Measurements from ENCODE around the gene ZNF558. TPM values are rescaled to one million over a fixed set of nuclear protein-coding genes. Genes with fewer than 3 reads are reported as not detected.

ZNF558 gene
- total and polyA plus RNA-seq, 10 donors: 13.1 to 27.7 (median 21.2) TPM

GRCh38 chr19:8877854-8878705 lies 46.0 kb upstream of the ZNF558 start:
- intact Hi-C loops (cut with DNase I; ENCODE audit: low total_unique reads): no loop called here
- no peak for DNase-seq
- no peak for TF ChIP-seq CTCF (IDR thresholded peaks at IDR 0.05 in 8 of 11, conservative IDR thresholded peaks at IDR 0.05 in 3 of 11)
- no peak for TF ChIP-seq POLR2AphosphoS5 (IDR thresholded peaks at IDR 0.05)
- TF ChIP-seq POLR2A (IDR thresholded peaks at IDR 0.05): no peak
- Histone ChIP-seq H3K4me3 (no peak overlapping the region), H3K36me3 (no peaks in the 10 kb centered on the region), H3K4me1 (no peaks in the 10 kb centered on the region), H3K9me3 (peaks cover 0 to 55% (median 11%) of the 10 kb centered on the region in 8 donors), H3K27ac (no peak overlapping the region), H3K27me3 (replicated peaks in 1 of 7) (peaks cover 0 to 29% (median 0%) of the 10 kb centered on the region in 7 donors)
- 15 to 37% (median 26%) methylated on average over 6 of the region's 6 CpGs for WGBS, 5 donors

GRCh38 chr19:8866344-8866743 lies 34.2 kb upstream of the ZNF558 start:
- no peak for DNase-seq
- no peaks in the 10 kb centered on the region for H3K4me1 ChIP-seq
- H3K27me3 ChIP-seq (replicated peaks in 1 of 7): peaks cover 0 to 44% (median 0%) of the 10 kb centered on the region in 7 donors
- H3K27ac ChIP-seq: no peak overlapping the region
- H3K4me3 ChIP-seq: no peak overlapping the region
- intact Hi-C loops (cut with DNase I; ENCODE audit: low total_unique reads): no loop called here
- H3K9me3 ChIP-seq: peaks cover 0 to 18% (median 0%) of the 10 kb centered on the region in 8 donors
- no peak for TF ChIP-seq POLR2AphosphoS5 (IDR thresholded peaks at IDR 0.05)
- TF ChIP-seq POLR2A (IDR thresholded peaks at IDR 0.05): no peak
- no peak for TF ChIP-seq CTCF (IDR thresholded peaks at IDR 0.05 in 8 of 11, conservative IDR thresholded peaks at IDR 0.05 in 3 of 11)
- H3K36me3 ChIP-seq: no peaks in the 10 kb centered on the region

GRCh38 chr19:8858260-8858659 lies 26.2 kb upstream of the ZNF558 start:
- intact Hi-C loops (cut with DNase I; ENCODE audit: low total_unique reads): no loop called here
- no peak overlapping the region for H3K4me3 ChIP-seq
- H3K9me3 ChIP-seq: peaks cover 0 to 2% (median 0%) of the 10 kb centered on the region in 8 donors
- WGBS, 5 donors: 83 to 89% (median 88%) methylated on average over 3 of the region's 3 CpGs
- H3K27me3 ChIP-seq (replicated peaks in 1 of 7): peaks cover 0 to 68% (median 0%) of the 10 kb centered on the region in 7 donors
- no peak for TF ChIP-seq CTCF (IDR thresholded peaks at IDR 0.05 in 8 of 11, conservative IDR thresholded peaks at IDR 0.05 in 3 of 11)
- no peak for TF ChIP-seq POLR2AphosphoS5 (IDR thresholded peaks at IDR 0.05)
- TF ChIP-seq POLR2A (IDR thresholded peaks at IDR 0.05): no peak
- H3K4me1 ChIP-seq: no peaks in the 10 kb centered on the region
- no peaks in the 10 kb centered on the region for H3K36me3 ChIP-seq
- DNase-seq: no peak
- H3K27ac ChIP-seq: no peak overlapping the region

GRCh38 chr19:8850488-8850887 lies 18.4 kb upstream of the ZNF558 start:
- WGBS, 5 donors: 90 to 95% (median 93%) methylated on average over 3 of the region's 3 CpGs
- Histone ChIP-seq H3K36me3 (no peaks in the 10 kb centered on the region), H3K9me3 (peaks cover 0 to 59% (median 30%) of the 10 kb centered on the region in 8 donors), H3K4me3 (no peak overlapping the region), H3K4me1 (no peaks in the 10 kb centered on the region), H3K27me3 (replicated peaks in 1 of 7) (peaks cover 0 to 36% (median 0%) of the 10 kb centered on the region in 7 donors), H3K27ac (no peak overlapping the region)
- intact Hi-C loops (cut with DNase I; ENCODE audit: low total_unique reads): no loop called here
- no peak for DNase-seq
- TF ChIP-seq POLR2A (IDR thresholded peaks at IDR 0.05) (no peak), POLR2AphosphoS5 (IDR thresholded peaks at IDR 0.05) (no peak), CTCF (IDR thresholded peaks at IDR 0.05 in 8 of 11, conservative IDR thresholded peaks at IDR 0.05 in 3 of 11) (no peak)

All from spleen (tissue), 11 donors.